Epithelial cell of esophagus (primary cell): Measurements from ENCODE around the gene ATF4.
"Not testable (repeated sequence)": the region's sequence is repeated elsewhere in the genome, so short reads cannot be mapped to it uniquely, and the experiment has no call there.

Source experiments
- DNase-seq: peaks from one replicate; pipeline ENCODE4 v3.0.0; 2010; ENCODE audit warnings: low read depth
- H3K4me3 ChIP-seq: 2 replicates; pipeline ENCODE4 v1.5.1; 2011; ENCODE audit warnings: mild to moderate bottlenecking, low read length, control low read depth
- CTCF ChIP-seq: IDR thresholded peaks from 2 replicates; pipeline ENCODE4 v1.5.1; 2011; ENCODE audit warnings: low read depth, mild to moderate bottlenecking, low read length, control low read depth, inconsistent platforms; ENCODE audit not compliant: insufficient read depth; ENCODE audit errors: missing control alignments

ATF4 gene

GRCh38 chr22:39501644-39502108 lies 18.7 kb upstream of the ATF4 start:
- TF ChIP-seq CTCF, result no peak
- H3K4me3 ChIP-seq, result peak overlapping the region; percentile 89
- DNase-seq, result no peak

- peak within 1 kb of the TSS; percentile 89 for H3K4me3 ChIP-seq
- TF ChIP-seq CTCF, result no peak
- DNase-seq, result peak; percentile 95
Observed at GRCh38 chr22:39502109-39502788, 18.1 kb upstream of the ATF4 start, which contains the start of gene MIEF1. Gene MIEF1 (plus strand): TSS chr22:39502290. CDS start chr22:39511295, 9,005 bp downstream.

DNA sequence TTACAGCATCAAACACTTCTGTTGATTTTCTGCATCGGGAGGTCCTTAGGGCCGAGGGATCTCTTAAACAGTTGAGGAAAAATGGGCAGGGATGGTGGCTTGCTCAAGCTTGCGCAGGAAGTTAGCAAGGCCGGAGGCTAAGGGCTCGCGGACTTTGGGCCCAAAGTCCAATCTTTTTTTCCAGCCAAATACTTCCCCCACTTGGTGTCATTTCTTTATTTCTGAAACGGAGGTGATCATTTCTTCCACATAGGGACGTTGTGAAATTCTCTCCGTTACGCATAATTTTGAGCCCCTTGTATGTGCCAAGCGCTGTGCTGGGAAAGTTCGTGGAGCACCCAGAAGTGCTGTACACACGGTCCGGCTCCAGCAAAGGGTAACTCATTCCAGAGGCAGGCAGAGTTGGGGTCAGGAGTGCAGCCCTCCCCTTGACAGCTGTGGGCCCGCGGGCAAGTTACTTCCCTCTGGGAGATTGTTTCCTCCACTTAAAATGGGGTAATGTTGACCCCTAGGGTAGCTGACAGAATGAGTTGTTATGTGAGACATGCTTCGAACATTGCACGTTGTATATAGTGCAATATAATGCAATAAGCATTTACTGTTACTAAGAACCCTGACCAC lies 17.5 kb upstream of the ATF4 start:
- DNase-seq, result no peak
- TF ChIP-seq CTCF, result no peak
- peak overlapping the region; percentile 89 for H3K4me3 ChIP-seq

GRCh38 chr22:39503630-39504029 lies 16.7 kb upstream of the ATF4 start:
- DNase-seq, result no peak
- TF ChIP-seq CTCF, result no peak
- peak overlapping the region; percentile 89 for H3K4me3 ChIP-seq

GRCh38 chr22:39504071-39504470 lies 16.3 kb upstream of the ATF4 start:
- no peak for DNase-seq
- TF ChIP-seq CTCF, result no peak
- no peak overlapping the region for H3K4me3 ChIP-seq

- H3K4me3 ChIP-seq, DNase-seq: not testable (repeated sequence)
Observed at GRCh38 chr22:39507021-39507420, 13.3 kb upstream of the ATF4 start.

DNA sequence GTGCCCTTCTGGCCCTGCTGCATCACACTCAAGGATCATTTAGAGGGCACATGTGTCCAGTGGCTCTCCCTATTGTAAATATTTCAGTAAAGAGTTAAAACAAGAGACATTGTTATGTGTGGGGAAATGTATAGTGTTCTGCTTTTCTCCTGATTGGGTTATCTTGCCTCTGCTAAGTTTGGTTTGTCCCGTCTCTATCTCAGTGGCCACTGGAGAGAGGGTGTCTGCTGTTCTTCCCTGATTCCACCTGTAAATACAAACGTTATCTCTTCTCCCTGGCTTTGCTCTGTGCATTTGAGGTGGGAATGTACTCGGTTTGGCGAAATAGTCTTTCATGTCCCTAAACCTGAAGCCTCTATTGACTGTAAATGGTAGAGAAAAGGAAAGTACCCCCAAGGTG lies 12.0 kb upstream of the ATF4 start:
- H3K4me3 ChIP-seq, result no peak overlapping the region
- TF ChIP-seq CTCF, result no peak
- no peak for DNase-seq
